ENCODE measurements around the gene ATP4B. TPM values are rescaled to one million over a fixed set of nuclear protein-coding genes. Genes with fewer than 3 reads are reported as not detected.

ATP4B gene
- total and polyA plus RNA-seq, 12 donors: 0.01 TPM; not detected in 11

- Histone ChIP-seq H3K9me3 (no peaks in the 10 kb centered on the region), H3K27ac (no peak overlapping the region), H3K36me3 (no peaks in the 10 kb centered on the region), H3K4me3 (no peak overlapping the region), H3K4me1 (peaks cover 0 to 9% (median 4%) of the 10 kb centered on the region in 9 donors), H3K27me3 (peaks cover 0 to 4% (median 0%) of the 10 kb centered on the region in 7 donors)
- TF ChIP-seq, protein P1, sequence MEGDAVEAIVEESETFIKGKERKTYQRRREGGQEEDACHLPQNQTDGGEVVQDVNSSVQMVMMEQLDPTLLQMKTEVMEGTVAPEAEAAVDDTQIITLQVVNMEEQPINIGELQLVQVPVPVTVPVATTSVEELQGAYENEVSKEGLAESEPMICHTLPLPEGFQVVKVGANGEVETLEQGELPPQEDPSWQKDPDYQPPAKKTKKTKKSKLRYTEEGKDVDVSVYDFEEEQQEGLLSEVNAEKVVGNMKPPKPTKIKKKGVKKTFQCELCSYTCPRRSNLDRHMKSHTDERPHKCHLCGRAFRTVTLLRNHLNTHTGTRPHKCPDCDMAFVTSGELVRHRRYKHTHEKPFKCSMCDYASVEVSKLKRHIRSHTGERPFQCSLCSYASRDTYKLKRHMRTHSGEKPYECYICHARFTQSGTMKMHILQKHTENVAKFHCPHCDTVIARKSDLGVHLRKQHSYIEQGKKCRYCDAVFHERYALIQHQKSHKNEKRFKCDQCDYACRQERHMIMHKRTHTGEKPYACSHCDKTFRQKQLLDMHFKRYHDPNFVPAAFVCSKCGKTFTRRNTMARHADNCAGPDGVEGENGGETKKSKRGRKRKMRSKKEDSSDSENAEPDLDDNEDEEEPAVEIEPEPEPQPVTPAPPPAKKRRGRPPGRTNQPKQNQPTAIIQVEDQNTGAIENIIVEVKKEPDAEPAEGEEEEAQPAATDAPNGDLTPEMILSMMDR (IDR thresholded peaks at IDR 0.05): no peak
- intact Hi-C loops (cut with DNase I): no loop called here
- WGBS, 2 donors: 87 to 92% methylated on average over 24 of the region's 24 CpGs
- no peak for DNase-seq
- no peak for ATAC-seq
Measured at GRCh38 chr13:113652404-113653263, 5.4 kb downstream of the ATP4B start.

- H3K27me3 ChIP-seq: peaks cover 0 to 4% (median 0%) of the 10 kb centered on the region in 7 donors
- H3K4me3 ChIP-seq: no peak overlapping the region
- TF ChIP-seq, protein P1 (IDR thresholded peaks at IDR 0.05): no peak
- ATAC-seq: no peak
- no peak overlapping the region for H3K27ac ChIP-seq
- intact Hi-C loops (cut with DNase I): no loop called here
- H3K4me1 ChIP-seq: peaks cover 0 to 18% (median 13%) of the 10 kb centered on the region in 9 donors
- H3K36me3 ChIP-seq: no peaks in the 10 kb centered on the region
- DNase-seq: no peak
- H3K9me3 ChIP-seq: no peaks in the 10 kb centered on the region
- 94 to 96% methylated on average over 35 to 37 of the region's 37 CpGs for WGBS, 2 donors
Measured at GRCh38 chr13:113651511-113652403, 6.2 kb downstream of the ATP4B start.

- TF ChIP-seq, protein P1 (IDR thresholded peaks at IDR 0.05): no peak
- peaks cover 0 to 21% (median 14%) of the 10 kb centered on the region in 9 donors for H3K4me1 ChIP-seq
- no peak overlapping the region for H3K27ac ChIP-seq
- WGBS, 2 donors: 94 to 96% methylated on average over 16 of the region's 16 CpGs
- no peaks in the 10 kb centered on the region for H3K9me3 ChIP-seq
- DNase-seq (no peak), ATAC-seq (no peak)
- no peaks in the 10 kb centered on the region for H3K36me3 ChIP-seq
- H3K27me3 ChIP-seq: peaks cover 0 to under 1% (median 0%) of the 10 kb centered on the region in 7 donors
- H3K4me3 ChIP-seq: no peak overlapping the region
- intact Hi-C loops (cut with DNase I): no loop called here
Measured at GRCh38 chr13:113650731-113651148, 7.3 kb downstream of the ATP4B start.

DNA sequence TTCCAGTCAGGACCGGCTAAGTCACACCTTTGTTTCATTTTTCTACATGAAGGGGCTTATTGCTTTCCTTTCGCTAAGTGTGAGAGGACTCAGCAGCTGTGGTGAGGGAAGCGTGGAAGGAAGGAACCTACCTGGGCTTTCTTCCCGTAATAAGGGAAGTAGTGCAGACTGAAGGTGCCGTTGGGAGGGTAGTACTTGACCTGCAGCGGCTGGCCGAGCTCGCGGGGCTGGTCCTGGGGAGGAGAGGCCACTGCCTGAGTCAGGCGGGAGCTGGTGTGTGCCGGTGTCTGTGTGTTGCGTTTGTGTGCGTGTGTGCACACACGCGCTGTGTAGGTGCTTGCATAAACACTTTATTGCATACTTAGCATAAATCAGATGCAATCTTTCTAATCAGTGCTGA is 7.7 kb downstream of the ATP4B start:
- DNase-seq: no peak

More for the DNA sequence above, 7.7 kb downstream of the ATP4B start:
- intact Hi-C loops (cut with DNase I): no loop called here
- TF ChIP-seq, protein P1 (IDR thresholded peaks at IDR 0.05): no peak
- Histone ChIP-seq H3K36me3 (no peaks in the 10 kb centered on the region), H3K4me3 (no peak overlapping the region), H3K9me3 (no peaks in the 10 kb centered on the region), H3K27ac (no peak overlapping the region), H3K4me1 (peaks cover 0 to 21% (median 14%) of the 10 kb centered on the region in 9 donors), H3K27me3 (no peaks in the 10 kb centered on the region)
- 94% methylated on average over 15 of the region's 15 CpGs for WGBS, 2 donors
- ATAC-seq: no peak

Data from heart right ventricle (tissue), 16 donors.